Endothelial cell of coronary artery (primary cell): ENCODE data around the gene TRIM65. TPM values are rescaled to one million over a fixed set of nuclear protein-coding genes. Genes with fewer than 3 reads are reported as not detected.

Source experiments
- total RNA-seq: library from RNA; depleted of rRNA; stranded (reverse); fragments of >200 nt; gene quantifications from 2 replicates; pipeline ENCODE4 v1.2.3, GENCODE V29; 2014

TRIM65 gene, protein sequence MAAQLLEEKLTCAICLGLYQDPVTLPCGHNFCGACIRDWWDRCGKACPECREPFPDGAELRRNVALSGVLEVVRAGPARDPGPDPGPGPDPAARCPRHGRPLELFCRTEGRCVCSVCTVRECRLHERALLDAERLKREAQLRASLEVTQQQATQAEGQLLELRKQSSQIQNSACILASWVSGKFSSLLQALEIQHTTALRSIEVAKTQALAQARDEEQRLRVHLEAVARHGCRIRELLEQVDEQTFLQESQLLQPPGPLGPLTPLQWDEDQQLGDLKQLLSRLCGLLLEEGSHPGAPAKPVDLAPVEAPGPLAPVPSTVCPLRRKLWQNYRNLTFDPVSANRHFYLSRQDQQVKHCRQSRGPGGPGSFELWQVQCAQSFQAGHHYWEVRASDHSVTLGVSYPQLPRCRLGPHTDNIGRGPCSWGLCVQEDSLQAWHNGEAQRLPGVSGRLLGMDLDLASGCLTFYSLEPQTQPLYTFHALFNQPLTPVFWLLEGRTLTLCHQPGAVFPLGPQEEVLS
- 20.1 and 22.3 TPM in 2 replicates for total RNA-seq

DNA sequence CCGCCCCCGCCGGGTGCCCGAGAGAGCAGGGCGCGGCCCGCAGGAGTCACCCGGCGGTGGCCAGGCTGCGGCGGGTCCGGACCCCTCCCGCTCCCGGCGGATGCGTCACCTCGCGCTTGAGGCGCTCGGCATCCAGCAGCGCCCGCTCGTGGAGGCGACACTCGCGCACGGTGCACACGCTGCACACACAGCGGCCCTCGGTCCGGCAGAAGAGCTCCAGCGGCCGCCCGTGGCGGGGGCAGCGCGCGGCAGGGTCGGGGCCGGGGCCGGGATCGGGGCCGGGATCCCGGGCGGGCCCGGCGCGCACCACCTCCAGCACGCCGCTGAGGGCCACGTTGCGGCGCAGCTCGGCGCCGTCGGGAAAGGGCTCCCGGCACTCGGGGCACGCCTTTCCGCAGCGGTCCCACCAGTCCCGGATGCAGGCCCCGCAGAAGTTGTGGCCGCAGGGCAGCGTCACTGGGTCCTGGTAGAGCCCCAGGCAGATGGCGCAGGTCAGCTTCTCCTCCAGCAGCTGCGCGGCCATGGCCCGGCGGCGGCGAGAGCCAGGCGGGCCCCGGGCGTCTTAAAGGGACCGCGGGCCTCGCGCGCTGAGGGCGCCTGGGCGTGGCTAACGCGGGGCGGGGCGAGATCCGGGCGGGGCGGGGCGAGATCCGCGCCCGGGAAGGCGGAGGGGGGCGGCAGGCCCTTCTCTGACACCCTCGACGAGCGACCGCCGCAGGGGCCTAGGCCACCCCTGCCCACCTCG is at the start of gene TRIM65:
Gene TRIM65, minus strand, starts transcription at position 537 of the 745 bp plus-strand sequence. Its CDS starts 14 bp downstream, at position 523.

DNA sequence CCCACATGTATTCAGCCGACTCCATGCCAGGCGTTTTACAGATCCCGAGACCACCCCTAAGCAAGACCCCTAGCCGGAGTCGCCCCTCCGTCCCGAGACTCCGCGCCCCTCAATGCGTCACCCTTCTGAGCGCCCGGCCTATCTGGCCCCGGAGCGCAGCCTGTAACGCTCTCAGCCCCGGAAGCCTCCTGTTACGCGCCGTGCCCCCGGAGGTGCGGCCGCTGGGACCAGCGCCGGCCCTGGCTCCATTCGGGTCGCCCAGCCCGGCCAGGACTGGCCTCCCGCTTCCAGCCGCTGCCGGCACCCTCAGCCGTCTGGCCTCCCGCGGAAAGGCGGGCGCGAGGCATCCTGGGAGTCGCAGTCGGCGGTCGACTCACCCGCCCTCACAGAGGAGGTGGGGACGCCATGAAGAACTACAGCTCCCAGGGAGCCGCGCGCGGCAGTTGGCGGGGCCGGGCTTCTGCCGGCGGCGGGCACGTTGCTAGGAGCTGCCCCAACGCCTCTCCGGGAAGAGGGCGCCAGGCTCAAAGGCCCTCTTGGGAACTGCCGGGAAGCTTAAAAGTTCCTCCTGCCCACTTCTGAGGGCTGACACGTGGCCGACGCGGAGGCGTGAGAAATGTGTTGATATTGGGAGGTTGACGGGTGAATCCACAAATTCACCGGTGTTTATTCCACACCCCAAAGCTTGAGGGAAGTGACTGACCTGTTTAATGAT is 44.1 kb upstream of the TRIM65 start, which contains the start of gene FBF1:
Gene FBF1, minus strand, starts transcription at position 316 of the 715 bp plus-strand sequence. CDS start 2,893 bp downstream, outside the sequence.

DNA sequence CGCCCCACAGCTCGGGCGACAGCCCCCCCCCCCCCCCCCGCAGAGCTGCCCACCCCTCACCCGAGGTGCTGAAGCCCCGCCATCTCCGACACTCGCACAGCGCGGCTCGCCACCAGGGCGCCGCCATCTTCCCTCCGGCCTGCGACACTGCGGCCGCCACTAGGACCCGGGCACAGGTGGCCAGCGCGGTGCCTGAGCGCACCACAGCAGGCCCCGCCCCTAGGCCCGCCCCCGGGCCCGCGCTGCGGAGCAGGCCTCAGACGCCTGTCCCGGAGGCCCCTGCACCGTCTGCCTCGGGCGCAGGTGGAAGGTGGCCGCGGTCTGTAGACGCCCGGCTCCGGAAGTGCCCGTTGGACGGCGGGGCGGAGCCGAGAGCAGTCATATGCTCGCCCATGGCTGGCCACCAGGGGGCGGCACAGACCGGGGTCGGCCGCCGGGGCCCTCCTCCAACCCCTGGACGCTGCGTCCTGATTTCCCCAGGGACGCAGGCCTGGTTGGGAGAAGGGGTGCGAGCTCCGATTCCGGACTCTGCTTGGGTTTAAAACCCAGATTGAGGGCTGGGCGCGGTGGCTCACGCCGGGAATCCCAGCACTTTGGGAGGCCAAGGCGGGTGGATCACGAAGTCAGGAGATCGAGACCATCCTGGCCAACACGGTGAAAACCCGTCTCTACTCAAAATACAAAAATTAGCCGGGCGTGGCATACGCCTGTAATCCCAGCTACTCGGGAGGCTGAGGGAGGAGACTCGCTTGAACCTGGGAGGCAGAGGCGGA is 8.2 kb upstream of the TRIM65 start, which contains the start of gene MRPL38:
Gene MRPL38, minus strand, starts transcription at position 136 of the 773 bp plus-strand sequence. Its CDS starts 9 bp downstream, at position 127.

DNA sequence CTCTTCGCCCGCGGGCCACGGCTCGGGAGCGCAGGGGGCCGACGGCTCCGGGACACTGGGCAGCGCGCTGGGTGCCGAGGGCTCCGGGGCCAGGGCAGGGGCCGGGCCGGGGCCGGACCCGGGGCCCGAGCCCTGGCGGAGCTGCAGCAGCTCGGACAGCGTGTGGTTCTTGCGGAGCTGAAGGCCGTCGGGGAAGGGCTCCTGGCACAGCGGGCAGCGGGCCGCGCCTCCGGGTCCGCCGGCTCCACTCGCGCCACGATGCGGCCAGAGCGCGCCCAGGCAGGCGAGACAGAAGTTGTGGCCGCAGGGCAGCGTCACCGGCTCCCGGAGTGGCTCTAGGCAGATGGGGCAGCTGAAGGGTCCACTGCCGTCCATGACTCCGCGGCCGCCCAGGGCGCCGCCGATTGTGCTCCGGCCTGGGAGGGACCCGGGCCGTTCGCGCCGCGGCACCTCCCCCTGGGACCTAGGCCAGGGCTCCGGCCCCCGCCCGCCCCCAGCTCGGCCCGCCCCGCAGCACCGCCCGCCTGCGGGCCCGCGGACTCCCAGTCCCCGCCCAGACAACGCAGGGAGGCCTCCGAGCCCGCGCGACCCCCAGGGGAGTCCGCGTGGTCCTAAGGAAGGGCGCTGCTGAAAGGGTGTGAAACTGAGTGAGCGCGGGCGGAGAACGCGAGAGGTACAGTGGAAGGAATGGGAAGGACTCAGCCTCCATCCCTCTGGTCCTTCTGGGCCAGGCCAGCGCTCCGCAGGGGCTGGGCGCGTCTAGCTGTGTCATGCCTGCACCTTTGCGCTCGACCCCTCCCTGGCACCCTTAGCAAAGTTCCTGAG is 18.4 kb downstream of the TRIM65 start, which contains the start of gene TRIM47:
Gene TRIM47, minus strand, starts transcription at position 408 of the 825 bp plus-strand sequence. Its CDS starts 33 bp downstream, at position 375.

DNA sequence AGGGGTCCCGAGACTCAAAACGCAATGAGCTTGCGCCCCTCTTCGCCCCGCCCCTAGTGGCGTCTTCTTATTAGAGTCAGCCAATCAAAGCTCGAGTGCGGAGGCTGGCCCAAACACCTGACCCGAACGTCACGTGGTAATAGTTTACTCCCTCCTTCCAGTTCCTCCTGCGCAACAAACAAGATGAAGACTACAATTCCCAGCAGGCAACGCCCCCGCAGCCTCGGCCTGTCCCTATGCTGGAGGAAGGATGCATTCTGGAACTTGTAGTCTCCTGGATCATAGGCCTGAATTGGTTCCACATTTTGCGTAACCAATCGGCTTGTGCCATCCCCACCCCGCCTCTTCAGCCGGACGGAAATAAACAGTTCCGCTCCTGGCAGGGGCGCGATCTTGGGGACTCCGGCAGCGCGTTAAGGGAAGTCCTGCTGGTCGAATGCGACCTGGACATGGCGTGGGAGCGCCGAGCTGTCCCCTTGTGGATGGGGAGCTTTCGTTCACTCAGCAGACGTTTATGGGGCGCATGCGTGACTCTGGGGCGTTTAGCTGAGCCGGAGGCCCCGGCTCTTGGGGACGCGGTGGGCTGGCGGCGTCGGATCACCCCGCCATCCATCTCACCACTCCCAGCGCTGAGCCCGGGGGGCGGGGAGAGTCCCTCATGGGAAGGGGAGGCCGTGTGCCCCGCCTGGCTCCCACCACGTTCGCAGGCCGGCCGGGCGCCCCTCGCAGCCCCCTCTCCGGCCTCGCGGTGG is 41.3 kb downstream of the TRIM65 start, which contains the start of gene WBP2:
Gene WBP2, minus strand, starts transcription at position 26 of the 752 bp plus-strand sequence. CDS start 38 bp downstream, outside the sequence.

DNA sequence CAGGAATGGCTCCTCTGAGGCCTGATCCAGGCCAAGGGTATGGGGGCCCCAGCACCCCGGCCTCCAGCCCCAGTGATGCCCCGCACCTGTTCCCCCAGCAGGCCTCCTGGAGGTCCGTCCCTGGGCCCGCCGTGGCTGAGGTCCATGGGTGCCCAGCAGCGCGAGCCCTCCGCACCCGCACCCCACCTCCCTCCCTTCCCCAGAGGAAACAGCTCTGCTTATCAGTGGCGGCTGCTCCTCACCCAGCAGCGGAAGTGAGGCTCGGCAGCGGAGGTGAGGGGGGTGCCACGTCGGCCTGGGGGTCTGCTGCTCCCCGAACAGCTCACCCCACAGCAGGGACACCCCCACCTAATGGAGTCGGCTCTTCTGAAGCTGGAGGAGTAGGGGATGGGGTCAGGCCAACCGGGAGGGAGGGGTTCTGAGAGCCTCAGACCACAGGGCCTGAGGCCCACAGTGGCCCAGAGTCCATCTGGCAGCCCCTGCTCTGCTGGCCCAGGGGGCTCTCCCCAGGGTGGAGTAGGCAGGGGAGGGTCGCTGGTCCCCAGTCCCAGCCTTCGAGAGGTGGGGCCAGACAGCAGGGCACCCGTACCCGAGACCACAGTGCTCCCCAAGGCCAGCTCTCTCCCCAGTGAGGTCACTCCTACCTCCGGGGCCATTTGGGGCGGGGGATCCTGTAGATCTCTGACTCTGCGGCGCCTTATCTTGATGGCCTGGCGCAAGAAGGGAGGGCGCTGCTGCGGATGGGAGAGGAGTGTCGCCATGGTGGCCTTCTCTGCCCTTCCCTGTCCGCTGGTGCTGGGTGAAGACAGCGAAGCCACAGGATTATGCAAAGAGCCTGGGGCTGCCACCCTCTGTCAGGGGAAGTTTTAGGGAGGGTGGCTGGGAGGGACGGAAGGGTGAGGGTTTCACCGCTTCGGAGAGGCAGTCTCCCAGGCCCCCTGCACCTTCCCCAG is 52.9 kb downstream of the TRIM65 start, which contains the start of gene UNC13D:
Gene UNC13D, minus strand, starts transcription at position 828 of the 953 bp plus-strand sequence. Its CDS starts 67 bp downstream, at position 761.

Other genes with a start within 250 kb of the TRIM65 start
- 12.5 and 20.2 TPM in 2 replicates for gene RECQL5, start 229.8 kb downstream of the TRIM65 start, total RNA-seq
- gene SAP30BP, start 229.6 kb downstream of the TRIM65 start, total RNA-seq: 68.8 and 81.1 TPM in 2 replicates
- 1.1 and 10.0 TPM in 2 replicates for gene ITGB4, start 175.5 kb downstream of the TRIM65 start, total RNA-seq
- 83.8 and 87.3 TPM in 2 replicates for gene GALK1, start 131.8 kb downstream of the TRIM65 start, total RNA-seq
- 9.3 and 14.5 TPM in 2 replicates for gene UNK, start 112.1 kb downstream of the TRIM65 start, total RNA-seq
- 3.4 TPM in 2 replicates for gene UNC13D, start 52.5 kb downstream of the TRIM65 start, total RNA-seq
- gene WBP2, start 41.6 kb downstream of the TRIM65 start, total RNA-seq: 15.9 and 17.6 TPM in 2 replicates
- gene TRIM47, start 18.4 kb downstream of the TRIM65 start, total RNA-seq: 33.8 and 34.9 TPM in 2 replicates
- 30.1 and 34.8 TPM in 2 replicates for gene MRPL38, start 7.9 kb upstream of the TRIM65 start, total RNA-seq
- gene FBF1, start 44.1 kb upstream of the TRIM65 start, total RNA-seq: 6.9 and 8.4 TPM in 2 replicates
- gene ACOX1, start 82.2 kb upstream of the TRIM65 start, total RNA-seq: 58.5 and 67.3 TPM in 2 replicates
- 12.0 and 22.2 TPM in 2 replicates for gene TEN1, start 82.3 kb upstream of the TRIM65 start, total RNA-seq
- gene CDK3, start 103.9 kb upstream of the TRIM65 start, total RNA-seq: 0.45 and 2.0 TPM in 2 replicates
- gene EVPL, start 130.4 kb upstream of the TRIM65 start, total RNA-seq: not detected in 2 replicates
- 31.9 and 36.6 TPM in 2 replicates for gene SRP68, start 175.6 kb upstream of the TRIM65 start, total RNA-seq
- not detected in 2 replicates for gene GALR2, start 177.8 kb upstream of the TRIM65 start, total RNA-seq
- gene ZACN, start 182.2 kb upstream of the TRIM65 start, total RNA-seq: not detected in 2 replicates
- gene EXOC7, start 206.8 kb upstream of the TRIM65 start, total RNA-seq: 73.9 and 78.0 TPM in 2 replicates
- gene FOXJ1, start 244.3 kb upstream of the TRIM65 start, total RNA-seq: not detected in 2 replicates